ENCODE measurements around the gene TRIM72. TPM values are rescaled to one million over a fixed set of nuclear protein-coding genes. Genes with fewer than 3 reads are reported as not detected.
A peak's percentile ranks its signal among the peaks of the same experiment; 100 is the strongest.

The TRIM72 gene
- total RNA-seq, 2 experiments from 2014 or later, result 0.04 TPM; not detected in 1

DNA sequence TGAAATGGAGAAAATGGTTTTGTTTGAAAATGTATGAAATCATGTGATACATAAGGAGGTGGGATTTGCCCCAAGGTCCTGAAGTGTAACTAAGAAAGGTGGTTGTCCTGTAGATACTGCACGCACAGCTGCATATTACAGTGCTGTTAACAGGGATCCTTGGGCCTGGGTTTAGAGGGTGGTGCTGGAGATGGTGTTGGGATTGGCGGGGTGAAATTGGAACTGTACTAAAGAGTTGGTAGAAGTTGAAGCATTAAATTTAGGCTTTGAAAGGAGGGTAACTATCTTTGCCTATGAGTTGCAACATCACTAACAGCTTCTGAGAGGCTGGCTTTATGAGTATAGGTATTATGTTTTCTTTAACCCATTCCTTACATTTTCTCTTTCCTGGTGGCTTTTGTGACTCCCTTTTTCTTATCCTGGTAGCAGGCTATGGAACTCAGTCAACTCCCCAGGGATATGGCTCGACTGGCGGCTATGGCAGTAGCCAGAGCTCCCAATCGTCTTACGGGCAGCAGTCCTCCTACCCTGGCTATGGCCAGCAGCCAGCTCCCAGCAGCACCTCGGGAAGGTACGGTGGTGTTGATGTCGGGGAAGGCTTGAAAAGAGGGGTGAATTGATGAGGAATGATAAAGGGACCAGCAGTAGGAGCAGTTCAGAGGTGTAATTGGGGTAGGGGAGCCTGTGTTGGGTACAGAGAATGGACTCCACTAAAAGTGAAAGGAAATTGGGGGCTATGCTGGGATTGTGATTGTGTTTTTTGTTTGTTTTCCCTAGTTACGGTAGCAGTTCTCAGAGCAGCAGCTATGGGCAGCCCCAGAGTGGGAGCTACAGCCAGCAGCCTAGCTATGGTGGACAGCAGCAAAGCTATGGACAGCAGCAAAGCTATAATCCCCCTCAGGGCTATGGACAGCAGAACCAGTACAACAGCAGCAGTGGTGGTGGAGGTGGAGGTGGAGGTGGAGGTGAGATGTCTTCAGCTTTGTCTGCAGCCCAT lies 30.2 kb upstream of the TRIM72 start:
- Mint-ChIP-seq H3K27me3 (no peaks in the 10 kb centered on the region), H3K27ac (peak overlapping the region; percentile 82), H3K9me3 (ENCODE audit: low read depth) (no peaks in the 10 kb centered on the region), H3K4me3 (peak overlapping the region; percentile 95), H3K4me1 (peaks cover 69% of the 10 kb centered on the region), H3K36me3 (ENCODE audit: low read depth) (peaks cover 84% of the 10 kb centered on the region)
- POLR2A ChIA-PET, result interaction anchor here (1.0 to 2.9 kb wide), 6 partner anchors 9 to 110 kb away, joined by 4 to 16 read pairs (median 4); partner anchors contain the start of genes ZNF646 and ZNF668
- DNase-seq (no peak), ATAC-seq (no peak)
- CTCF ChIA-PET, result interaction anchor here (0.6 to 1.1 kb wide), 3 partner anchors 200 to 259 kb away, joined by 3 to 4 read pairs (median 3); partner anchors contain the start of gene ZNF843
- intact Hi-C loops (cut with DNase I, micrococcal nuclease), result loop anchor here (2.0 to 10.0 kb wide), 3 partner anchors 13 to 809 kb away; partner anchors contain the start of genes MYL11 (in 1 of the 2) and TBC1D10B (in 1 of the 2)

DNA sequence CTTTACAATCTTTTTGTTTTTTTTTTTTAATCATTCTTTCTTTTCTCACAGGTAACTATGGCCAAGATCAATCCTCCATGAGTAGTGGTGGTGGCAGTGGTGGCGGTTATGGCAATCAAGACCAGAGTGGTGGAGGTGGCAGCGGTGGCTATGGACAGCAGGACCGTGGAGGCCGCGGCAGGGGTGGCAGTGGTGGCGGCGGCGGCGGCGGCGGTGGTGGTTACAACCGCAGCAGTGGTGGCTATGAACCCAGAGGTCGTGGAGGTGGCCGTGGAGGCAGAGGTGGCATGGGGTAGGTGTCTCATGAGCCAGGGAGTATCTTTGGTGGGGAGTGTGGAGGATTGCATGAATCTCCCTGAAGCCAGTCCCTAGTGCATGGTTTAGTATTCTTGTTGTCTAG lies 29.0 kb upstream of the TRIM72 start:
- H3K36me3 Mint-ChIP-seq (ENCODE audit: low read depth), result peaks cover 96% of the 10 kb centered on the region
- CTCF ChIA-PET, result no interaction called here
- no peak for ATAC-seq

DNA sequence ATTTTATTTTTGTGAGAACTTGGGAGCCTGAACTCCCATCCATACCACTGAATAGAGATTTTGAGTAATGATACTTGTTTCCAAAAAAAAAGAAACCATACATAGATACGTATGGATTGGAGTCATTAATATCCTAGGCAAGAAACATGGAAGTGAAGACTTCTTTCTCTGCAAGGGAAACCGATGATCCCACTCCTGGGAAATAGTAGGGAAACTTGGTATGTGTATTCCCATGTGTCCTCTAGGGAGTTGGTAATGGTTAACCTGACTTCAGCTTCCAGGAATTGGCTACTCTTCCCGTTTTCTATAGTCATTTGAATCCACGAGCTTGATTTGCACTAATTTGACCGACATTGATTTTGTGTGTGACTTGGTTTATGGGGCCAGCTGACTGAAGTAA lies 28.6 kb upstream of the TRIM72 start:
- H3K4me3 Mint-ChIP-seq, result peak overlapping the region; percentile 25
- CTCF ChIA-PET, result no interaction called here
- intact Hi-C loops (cut with DNase I, micrococcal nuclease), result loop anchor here in 1 of 2 experiments (10.0 kb wide), 1 partner anchor 811 kb away; the partner anchor contains the start of genes MYL11 and TBC1D10B

More for the DNA sequence above, 29.0 kb upstream of the TRIM72 start:
- no peak for DNase-seq
- peak overlapping the region; percentile 73 for H3K27ac Mint-ChIP-seq
- H3K4me1 Mint-ChIP-seq, result peaks cover 77% of the 10 kb centered on the region
- H3K27me3 Mint-ChIP-seq, result no peaks in the 10 kb centered on the region
- POLR2A ChIA-PET, result interaction anchor here (1.1 to 1.6 kb wide), 3 partner anchors 8 to 11 kb away, joined by 4 read pairs; no protein-coding TSS in a partner anchor
- H3K4me3 Mint-ChIP-seq, result peak overlapping the region; percentile 41
- H3K9me3 Mint-ChIP-seq (ENCODE audit: low read depth), result no peaks in the 10 kb centered on the region
- intact Hi-C loops (cut with DNase I, micrococcal nuclease), result loop anchor here in 1 of 2 experiments (5.0 to 10.0 kb wide), 2 partner anchors 527 to 810 kb away; partner anchors contain the start of genes MYL11 and TBC1D10B

GRCh38 chr16:31186176-31186575 lies 27.7 kb upstream of the TRIM72 start:
- peaks cover 88% of the 10 kb centered on the region for H3K4me1 Mint-ChIP-seq
- intact Hi-C loops (cut with DNase I, micrococcal nuclease), result loop anchor here in 1 of 2 experiments (1.0 to 10.0 kb wide), 2 partner anchors 9 to 811 kb away; partner anchors contain the start of genes MYL11 and TBC1D10B
- no peaks in the 10 kb centered on the region for H3K27me3 Mint-ChIP-seq
- CTCF ChIA-PET, result no interaction called here
- ATAC-seq (no peak), DNase-seq (no peak)
- POLR2A ChIA-PET, result interaction anchor here (1.3 to 1.6 kb wide), 2 partner anchors 9 kb away, joined by 4 read pairs; no protein-coding TSS in a partner anchor
- peaks cover 99% of the 10 kb centered on the region for H3K36me3 Mint-ChIP-seq (ENCODE audit: low read depth)
- H3K4me3 Mint-ChIP-seq, result peak overlapping the region; percentile 25
- H3K9me3 Mint-ChIP-seq (ENCODE audit: low read depth), result no peaks in the 10 kb centered on the region
- peak overlapping the region; percentile 80 for H3K27ac Mint-ChIP-seq

More for the DNA sequence above, 28.6 kb upstream of the TRIM72 start:
- Mint-ChIP-seq H3K9me3 (ENCODE audit: low read depth) (no peaks in the 10 kb centered on the region), H3K36me3 (ENCODE audit: low read depth) (peaks cover 98% of the 10 kb centered on the region), H3K4me1 (peaks cover 81% of the 10 kb centered on the region), H3K27ac (peak overlapping the region; percentile 80), H3K27me3 (no peaks in the 10 kb centered on the region)
- DNase-seq, result no peak
- ATAC-seq, result no peak
- POLR2A ChIA-PET, result interaction anchor here (1.3 to 1.6 kb wide), 2 partner anchors 8 to 10 kb away, joined by 4 read pairs; no protein-coding TSS in a partner anchor

DNA sequence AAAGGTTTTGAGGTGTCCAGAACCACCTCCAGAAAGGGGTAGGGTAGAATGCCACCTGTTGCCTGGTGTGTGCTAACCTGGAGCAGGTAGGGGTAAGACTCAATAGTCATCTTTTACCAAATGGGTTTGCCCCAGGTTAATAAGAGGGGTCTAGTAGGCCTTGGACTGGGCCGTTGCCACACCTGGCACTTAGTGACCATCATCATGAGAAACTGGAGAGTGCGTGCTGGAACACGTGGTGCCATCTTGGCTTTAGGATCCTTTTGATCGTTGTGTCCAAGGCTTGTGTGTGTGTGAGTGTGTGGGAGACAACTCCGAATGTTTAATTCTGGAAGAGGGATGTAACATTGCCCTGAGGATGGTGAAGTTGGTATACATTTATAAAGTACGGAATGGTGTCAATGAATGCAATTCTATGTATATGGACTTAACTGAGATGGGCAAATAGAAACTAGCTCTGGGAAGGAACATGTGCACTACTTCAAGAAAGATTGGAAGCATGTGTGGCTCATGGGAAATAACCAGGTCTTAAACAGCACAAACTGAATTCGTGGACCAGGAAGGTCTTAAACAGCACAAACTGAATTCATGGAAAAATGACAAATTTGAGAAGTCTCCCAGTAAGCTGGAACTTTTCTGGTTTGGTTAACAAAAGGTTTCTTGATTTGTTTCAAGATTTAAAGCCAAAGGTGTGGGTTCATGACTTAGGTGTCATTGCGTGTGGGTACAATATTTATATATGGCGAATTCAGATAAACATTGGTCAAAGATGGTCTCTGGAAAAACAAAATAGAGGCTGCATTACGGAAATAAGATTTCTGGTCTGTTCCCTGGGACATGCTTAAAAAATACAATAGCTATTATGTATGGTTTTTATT lies 26.8 kb upstream of the TRIM72 start:
- Mint-ChIP-seq H3K4me1 (peaks cover 92% of the 10 kb centered on the region), H3K9me3 (ENCODE audit: low read depth) (no peaks in the 10 kb centered on the region), H3K27ac (peak overlapping the region; percentile 80), H3K36me3 (ENCODE audit: low read depth) (peaks cover 99% of the 10 kb centered on the region), H3K27me3 (no peaks in the 10 kb centered on the region), H3K4me3 (no peak overlapping the region)
- DNase-seq, result no peak
- intact Hi-C loops (cut with DNase I, micrococcal nuclease), result loop anchor here in 1 of 2 experiments (1.0 to 10.0 kb wide), 2 partner anchors 8 to 812 kb away; partner anchors contain the start of genes MYL11 and TBC1D10B
- no peak for ATAC-seq
- ChIA-PET CTCF (interaction anchor here (1.0 kb wide), 1 partner anchor 45 kb away, joined by 3 read pairs; no protein-coding TSS in a partner anchor), POLR2A (interaction anchor here (1.0 to 1.5 kb wide), 2 partner anchors 9 to 14 kb away, joined by 4 to 7 read pairs; partner anchors contain the start of gene PYCARD)

DNA sequence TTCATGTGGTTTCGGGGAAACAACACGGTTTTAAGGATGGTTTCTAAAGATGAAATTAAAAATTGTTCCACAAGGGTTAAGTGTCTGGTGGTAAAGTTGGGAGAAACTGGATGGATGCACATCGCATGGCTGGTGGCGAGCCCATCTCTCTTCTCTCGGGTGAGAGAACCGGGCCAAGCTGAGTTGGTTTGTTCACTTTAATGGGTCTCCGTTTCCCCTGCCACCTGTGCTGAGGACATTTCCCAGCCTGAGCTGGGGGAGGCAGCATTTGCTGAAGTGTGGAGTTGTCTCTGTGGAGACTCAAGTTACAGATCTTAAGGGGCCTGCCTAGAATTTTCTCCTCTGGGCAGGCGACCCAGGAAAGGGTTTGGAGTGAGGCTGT lies 26.1 kb upstream of the TRIM72 start:
- ChIA-PET CTCF (interaction anchor here (1.0 kb wide), 1 partner anchor 45 kb away, joined by 3 read pairs; no protein-coding TSS in a partner anchor), POLR2A (interaction anchor here (1.0 to 1.5 kb wide), 2 partner anchors 8 to 14 kb away, joined by 4 to 7 read pairs; partner anchors contain the start of gene PYCARD)
- Mint-ChIP-seq H3K4me1 (peaks cover 87% of the 10 kb centered on the region), H3K36me3 (ENCODE audit: low read depth) (peaks cover 97% of the 10 kb centered on the region), H3K27ac (peak overlapping the region; percentile 80), H3K27me3 (no peaks in the 10 kb centered on the region), H3K4me3 (no peak overlapping the region), H3K9me3 (ENCODE audit: low read depth) (no peaks in the 10 kb centered on the region)
- DNase-seq (no peak), ATAC-seq (no peak)
- intact Hi-C loops (cut with DNase I, micrococcal nuclease), result loop anchor here in 1 of 2 experiments (10.0 kb wide), 1 partner anchor 813 kb away; the partner anchor contains the start of genes MYL11 and TBC1D10B

- DNase-seq (no peak), ATAC-seq (no peak)
- intact Hi-C loops (cut with DNase I, micrococcal nuclease), result loop anchor here in 1 of 2 experiments (10.0 kb wide), 1 partner anchor 814 kb away; the partner anchor contains the start of genes MYL11 and TBC1D10B
- H3K27ac Mint-ChIP-seq, result peak overlapping the region; percentile 61
- H3K9me3 Mint-ChIP-seq (ENCODE audit: low read depth), result no peaks in the 10 kb centered on the region
- ChIA-PET CTCF (no interaction called here), POLR2A (interaction anchor here (0.9 to 2.3 kb wide), 5 partner anchors 7 to 13 kb away, joined by 3 to 21 read pairs (median 4); partner anchors contain the start of genes FUS and PYCARD)
- H3K4me3 Mint-ChIP-seq, result no peak overlapping the region
- no peaks in the 10 kb centered on the region for H3K27me3 Mint-ChIP-seq
- H3K36me3 Mint-ChIP-seq (ENCODE audit: low read depth), result peaks cover 96% of the 10 kb centered on the region
- peaks cover 81% of the 10 kb centered on the region for H3K4me1 Mint-ChIP-seq
Measured at GRCh38 chr16:31188450-31189411, 25.2 kb upstream of the TRIM72 start.

- ChIA-PET CTCF (no interaction called here), POLR2A (interaction anchor here (0.6 to 2.3 kb wide), 4 partner anchors 8 to 63 kb away, joined by 3 to 21 read pairs (median 4); partner anchors contain the start of gene FUS)
- no peak for ATAC-seq
- no peaks in the 10 kb centered on the region for H3K27me3 Mint-ChIP-seq
- peaks cover 82% of the 10 kb centered on the region for H3K4me1 Mint-ChIP-seq
- peaks cover 97% of the 10 kb centered on the region for H3K36me3 Mint-ChIP-seq (ENCODE audit: low read depth)
- DNase-seq, result no peak
- no peaks in the 10 kb centered on the region for H3K9me3 Mint-ChIP-seq (ENCODE audit: low read depth)
- peak overlapping the region; percentile 61 for H3K27ac Mint-ChIP-seq
- H3K4me3 Mint-ChIP-seq, result no peak overlapping the region
- intact Hi-C loops (cut with DNase I, micrococcal nuclease), result loop anchor here in 1 of 2 experiments (10.0 kb wide), 1 partner anchor 815 kb away; the partner anchor contains the start of genes MYL11 and TBC1D10B
Measured at GRCh38 chr16:31189412-31189778, 24.5 kb upstream of the TRIM72 start.

GRCh38 chr16:31190061-31190460 lies 23.9 kb upstream of the TRIM72 start:
- CTCF ChIA-PET, result no interaction called here
- H3K27ac Mint-ChIP-seq, result peak overlapping the region; percentile 32
- no peaks in the 10 kb centered on the region for H3K9me3 Mint-ChIP-seq (ENCODE audit: low read depth)

More at GRCh38 chr16:31190061-31190460, 23.9 kb upstream of the TRIM72 start:
- H3K4me3 Mint-ChIP-seq, result no peak overlapping the region
- no peaks in the 10 kb centered on the region for H3K27me3 Mint-ChIP-seq
- POLR2A ChIA-PET, result interaction anchor here (0.6 to 2.3 kb wide), 2 partner anchors 10 to 62 kb away, joined by 3 to 21 read pairs; partner anchors contain the start of gene FUS
- DNase-seq (no peak), ATAC-seq (no peak)
- peaks cover 81% of the 10 kb centered on the region for H3K4me1 Mint-ChIP-seq
- H3K36me3 Mint-ChIP-seq (ENCODE audit: low read depth), result peaks cover 97% of the 10 kb centered on the region
- intact Hi-C loops (cut with DNase I, micrococcal nuclease), result no loop called here
